ENCODE data around the gene SPOCK1.
"Not testable (repeated sequence)": the region's sequence is repeated elsewhere in the genome, so short reads cannot be mapped to it uniquely, and the experiment has no call there.

The SPOCK1 gene

GRCh38 chr5:137234973-137235943, 263.9 kb downstream of the SPOCK1 start:
- no peak for DNase-seq (ENCODE audit: extremely low spot score)
- POLR2A ChIA-PET = no interaction called here
- CTCF ChIA-PET = interaction anchor here (3.6 kb wide), 1 partner anchor 8 kb away, joined by 13 read pairs; no protein-coding TSS in a partner anchor
- TF ChIP-seq, protein P1, sequence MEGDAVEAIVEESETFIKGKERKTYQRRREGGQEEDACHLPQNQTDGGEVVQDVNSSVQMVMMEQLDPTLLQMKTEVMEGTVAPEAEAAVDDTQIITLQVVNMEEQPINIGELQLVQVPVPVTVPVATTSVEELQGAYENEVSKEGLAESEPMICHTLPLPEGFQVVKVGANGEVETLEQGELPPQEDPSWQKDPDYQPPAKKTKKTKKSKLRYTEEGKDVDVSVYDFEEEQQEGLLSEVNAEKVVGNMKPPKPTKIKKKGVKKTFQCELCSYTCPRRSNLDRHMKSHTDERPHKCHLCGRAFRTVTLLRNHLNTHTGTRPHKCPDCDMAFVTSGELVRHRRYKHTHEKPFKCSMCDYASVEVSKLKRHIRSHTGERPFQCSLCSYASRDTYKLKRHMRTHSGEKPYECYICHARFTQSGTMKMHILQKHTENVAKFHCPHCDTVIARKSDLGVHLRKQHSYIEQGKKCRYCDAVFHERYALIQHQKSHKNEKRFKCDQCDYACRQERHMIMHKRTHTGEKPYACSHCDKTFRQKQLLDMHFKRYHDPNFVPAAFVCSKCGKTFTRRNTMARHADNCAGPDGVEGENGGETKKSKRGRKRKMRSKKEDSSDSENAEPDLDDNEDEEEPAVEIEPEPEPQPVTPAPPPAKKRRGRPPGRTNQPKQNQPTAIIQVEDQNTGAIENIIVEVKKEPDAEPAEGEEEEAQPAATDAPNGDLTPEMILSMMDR (IDR thresholded peaks at IDR 0.05; ENCODE audit: control extremely low read depth, extremely low read depth, low read depth, missing control alignments) = no peak

- ChIA-PET CTCF (no interaction called here), POLR2A (no interaction called here)
- no peak for DNase-seq (ENCODE audit: extremely low spot score)
- TF ChIP-seq, protein P1 (IDR thresholded peaks at IDR 0.05; ENCODE audit: control extremely low read depth, extremely low read depth, low read depth, missing control alignments) = no peak
These were observed 265.4 kb downstream of the SPOCK1 start for GRCh38 chr5:137233726-137234125.

DNA sequence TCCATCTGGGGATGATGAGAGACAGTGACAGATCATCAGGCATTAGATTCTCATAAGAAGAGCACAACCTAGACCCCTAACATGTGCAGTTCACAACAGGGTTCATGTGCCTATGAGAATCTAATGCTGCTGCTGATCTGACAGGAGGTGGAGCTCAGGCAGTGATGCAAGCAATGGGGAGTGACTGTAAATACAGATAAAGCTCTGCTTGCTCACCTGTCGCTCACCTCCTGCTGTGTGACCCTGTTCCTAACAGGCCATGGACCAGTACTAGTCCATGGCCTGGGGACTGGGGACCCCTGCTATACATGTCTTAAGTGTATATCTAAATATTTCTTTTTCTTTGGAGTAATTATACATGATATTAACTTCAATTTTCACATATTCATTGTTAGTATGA, 265.8 kb downstream of the SPOCK1 start:
- DNase-seq (ENCODE audit: extremely low spot score); CTCF ChIA-PET; POLR2A ChIA-PET: not testable (repeated sequence)

- TF ChIP-seq, protein P1 (IDR thresholded peaks at IDR 0.05; ENCODE audit: control extremely low read depth, extremely low read depth, low read depth, missing control alignments) = no peak
- CTCF ChIA-PET = no interaction called here
- POLR2A ChIA-PET = no interaction called here
- DNase-seq (ENCODE audit: extremely low spot score) = no peak
These were observed 267.6 kb downstream of the SPOCK1 start for GRCh38 chr5:137231540-137231939.

DNA sequence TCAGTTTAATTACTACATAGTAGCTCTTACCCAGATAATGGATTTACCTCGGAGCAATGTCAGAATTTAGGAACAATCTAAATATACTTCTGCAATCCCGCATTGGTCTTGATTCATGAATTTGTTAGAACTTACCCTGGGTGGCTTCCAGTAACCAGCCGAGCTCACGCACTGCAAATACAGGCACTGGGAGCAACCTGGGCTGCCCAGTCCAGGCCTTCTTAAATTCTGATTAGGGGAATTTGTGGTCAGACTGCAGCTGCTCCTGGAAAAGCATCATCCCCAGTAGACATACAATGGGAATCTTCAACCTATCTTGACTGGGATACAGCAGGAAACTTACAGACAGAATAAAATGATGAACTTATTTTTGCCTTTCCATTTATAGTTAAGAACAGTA, 270.3 kb downstream of the SPOCK1 start:
- CTCF ChIA-PET = interaction anchor here (4.1 kb wide), 1 partner anchor 8 kb away, joined by 13 read pairs; no protein-coding TSS in a partner anchor
- DNase-seq (ENCODE audit: extremely low spot score) = no peak
- TF ChIP-seq, protein P1 (IDR thresholded peaks at IDR 0.05; ENCODE audit: control extremely low read depth, extremely low read depth, low read depth, missing control alignments) = no peak
- POLR2A ChIA-PET = no interaction called here

- no peak for DNase-seq (ENCODE audit: extremely low spot score)
- ChIA-PET CTCF (interaction anchor here (4.1 kb wide), 1 partner anchor 11 kb away, joined by 13 read pairs; no protein-coding TSS in a partner anchor), POLR2A (no interaction called here)
- TF ChIP-seq, protein P1 (IDR thresholded peaks at IDR 0.05; ENCODE audit: control extremely low read depth, extremely low read depth, low read depth, missing control alignments) = no peak
These were observed 273.0 kb downstream of the SPOCK1 start for GRCh38 chr5:137226081-137226480.

Measured in GM10248 (cell line).